CD4-positive, alpha-beta T cell treated with Interferon gamma for 1 hour (primary cell): ENCODE data around the gene ZDHHC7.
"Not testable (repeated sequence)": the region's sequence is repeated elsewhere in the genome, so short reads cannot be mapped to it uniquely, and the experiment has no call there.

Experiments used
- DNase-seq: peaks from one replicate; pipeline ENCODE4 v3.0.0-alpha.2; 2020

ZDHHC7 gene

DNA sequence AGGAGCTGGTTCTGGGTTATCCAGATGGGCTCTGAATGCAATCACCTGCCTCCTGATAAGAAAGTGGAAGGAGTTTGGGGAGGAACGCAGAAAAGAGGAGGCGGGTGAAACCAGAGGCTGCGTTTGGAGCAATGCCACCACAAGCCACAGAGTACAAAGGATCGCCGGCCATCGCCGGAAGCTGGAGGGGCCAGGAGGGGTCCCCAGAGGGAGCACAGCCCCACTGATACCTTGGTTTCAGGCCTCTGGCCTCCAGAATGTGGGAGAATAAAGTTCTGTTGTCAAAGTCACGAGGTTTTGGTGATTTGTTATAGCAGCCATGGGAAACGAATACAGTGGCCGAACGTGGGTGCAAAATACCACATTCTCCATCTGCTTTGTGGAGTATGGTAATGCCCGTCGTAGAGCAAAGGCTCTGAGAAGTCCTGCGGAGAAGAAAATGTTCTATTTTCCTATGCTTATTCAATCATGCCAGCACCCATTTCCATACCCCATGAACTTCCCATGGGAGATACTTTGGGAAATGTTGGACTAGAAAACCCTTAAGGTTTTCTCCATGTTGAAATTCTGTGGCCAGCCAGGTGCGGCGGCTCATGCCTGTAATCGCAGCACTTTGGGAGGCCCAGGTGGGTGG, 51.4 kb downstream of the ZDHHC7 start:
- no peak for DNase-seq

GRCh38 chr16:84959045-84959576, 52.2 kb downstream of the ZDHHC7 start:
- DNase-seq, result no peak

GRCh38 chr16:84957792-84958191, 53.5 kb downstream of the ZDHHC7 start:
- no peak for DNase-seq

DNA sequence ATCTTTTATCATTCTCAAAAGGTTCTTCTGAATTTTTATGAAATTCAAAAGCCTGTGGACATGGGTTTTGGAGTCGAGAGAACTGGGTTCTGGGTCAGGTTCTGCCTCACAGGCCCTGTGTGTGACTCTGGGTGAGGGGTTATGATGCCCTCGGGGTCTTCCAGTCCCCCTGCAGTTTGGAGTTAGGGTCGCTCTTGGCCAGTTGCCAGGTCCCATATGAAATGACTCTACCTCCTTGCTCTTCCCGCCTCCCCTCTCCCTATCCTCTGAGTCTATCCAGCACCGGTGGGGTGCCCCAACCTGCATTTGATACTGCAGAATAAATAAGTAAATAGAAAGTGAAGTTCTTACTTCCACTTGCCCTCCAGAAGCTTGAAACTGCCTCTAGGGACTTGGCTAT, 54.1 kb downstream of the ZDHHC7 start:
- DNase-seq, result no peak

GRCh38 chr16:84955427-84955826, 55.9 kb downstream of the ZDHHC7 start:
- no peak for DNase-seq

DNA sequence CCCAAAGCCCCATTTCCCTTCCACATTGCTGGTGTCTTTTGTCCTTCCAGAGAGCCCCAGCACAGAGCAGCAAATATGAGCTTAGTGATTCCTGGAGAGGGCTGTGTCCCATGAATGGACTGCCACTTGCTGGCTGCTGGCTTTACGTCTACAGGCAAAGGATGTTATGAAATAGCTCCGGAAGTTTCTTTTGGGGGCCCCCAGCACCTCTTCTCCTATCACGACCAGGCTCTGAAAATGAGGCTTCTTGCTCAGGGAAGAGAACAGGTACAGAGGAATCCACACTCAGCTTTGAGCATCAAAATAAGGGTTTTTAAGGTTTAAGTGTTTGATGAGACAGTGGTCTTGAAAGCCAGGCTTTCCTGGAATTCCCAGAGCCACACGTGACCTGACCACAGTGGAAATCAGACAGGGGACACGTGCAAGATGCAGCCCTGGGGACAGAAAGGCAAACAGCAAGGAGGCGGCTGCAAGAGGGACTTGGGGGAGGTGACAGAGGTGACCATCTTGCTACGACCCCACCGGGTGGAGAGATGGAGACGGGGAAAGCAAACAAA, 58.1 kb downstream of the ZDHHC7 start:
- DNase-seq, result no peak

- DNase-seq, result peak; percentile 64
Observed at GRCh38 chr16:84952335-84953189, 58.8 kb downstream of the ZDHHC7 start.

DNA sequence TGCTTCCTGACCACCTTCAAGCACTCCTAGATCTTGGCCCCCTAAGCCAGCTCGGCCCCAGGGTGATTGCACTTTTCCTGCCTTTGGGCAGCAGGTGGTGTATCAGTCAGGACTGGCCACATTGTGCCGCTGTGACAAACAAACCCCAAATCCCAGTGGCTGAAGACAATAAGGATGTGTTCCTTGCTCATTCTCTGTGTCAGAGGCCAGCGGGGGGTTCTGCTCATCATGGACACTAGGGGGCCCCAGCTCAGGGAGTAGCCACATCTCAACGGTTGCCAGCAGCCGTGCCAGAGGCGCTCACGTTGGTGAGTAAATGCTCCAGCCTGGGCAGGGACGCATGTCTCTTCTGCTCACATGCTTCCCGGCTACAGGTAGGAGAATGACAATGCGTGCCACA, 60.4 kb downstream of the ZDHHC7 start:
- no peak for DNase-seq

DNA sequence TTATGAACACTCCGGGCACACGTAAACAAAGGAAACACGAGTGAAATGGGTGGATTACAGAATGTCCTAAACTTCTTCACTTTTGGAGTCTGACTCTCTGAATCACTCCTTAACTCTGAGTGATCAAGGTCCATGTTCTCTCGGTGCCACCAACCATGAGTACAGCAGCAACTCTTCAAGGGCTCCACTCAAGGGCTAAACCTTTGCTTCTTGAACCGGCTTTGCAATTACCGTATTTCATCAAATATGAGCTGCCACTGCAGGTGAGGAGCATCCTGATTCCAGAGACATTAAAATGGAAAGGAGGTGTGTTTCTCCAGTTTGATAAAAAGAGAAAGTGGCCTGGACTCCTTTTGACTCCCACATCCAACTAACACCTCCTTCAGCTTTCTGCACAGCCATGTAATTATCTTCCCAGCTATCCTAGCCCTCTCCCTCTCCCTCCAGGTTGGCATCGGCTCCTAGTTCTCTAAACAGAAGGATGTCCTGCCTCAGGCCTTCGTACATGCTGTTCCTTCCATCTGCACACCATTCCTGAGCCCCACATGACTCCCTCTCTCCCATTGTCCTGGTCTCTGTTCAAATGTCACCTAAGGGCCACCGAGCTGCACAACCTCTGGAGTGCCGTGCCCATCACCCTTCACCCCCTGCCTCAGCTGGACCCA, 61.4 kb downstream of the ZDHHC7 start:
- no peak for DNase-seq

DNA sequence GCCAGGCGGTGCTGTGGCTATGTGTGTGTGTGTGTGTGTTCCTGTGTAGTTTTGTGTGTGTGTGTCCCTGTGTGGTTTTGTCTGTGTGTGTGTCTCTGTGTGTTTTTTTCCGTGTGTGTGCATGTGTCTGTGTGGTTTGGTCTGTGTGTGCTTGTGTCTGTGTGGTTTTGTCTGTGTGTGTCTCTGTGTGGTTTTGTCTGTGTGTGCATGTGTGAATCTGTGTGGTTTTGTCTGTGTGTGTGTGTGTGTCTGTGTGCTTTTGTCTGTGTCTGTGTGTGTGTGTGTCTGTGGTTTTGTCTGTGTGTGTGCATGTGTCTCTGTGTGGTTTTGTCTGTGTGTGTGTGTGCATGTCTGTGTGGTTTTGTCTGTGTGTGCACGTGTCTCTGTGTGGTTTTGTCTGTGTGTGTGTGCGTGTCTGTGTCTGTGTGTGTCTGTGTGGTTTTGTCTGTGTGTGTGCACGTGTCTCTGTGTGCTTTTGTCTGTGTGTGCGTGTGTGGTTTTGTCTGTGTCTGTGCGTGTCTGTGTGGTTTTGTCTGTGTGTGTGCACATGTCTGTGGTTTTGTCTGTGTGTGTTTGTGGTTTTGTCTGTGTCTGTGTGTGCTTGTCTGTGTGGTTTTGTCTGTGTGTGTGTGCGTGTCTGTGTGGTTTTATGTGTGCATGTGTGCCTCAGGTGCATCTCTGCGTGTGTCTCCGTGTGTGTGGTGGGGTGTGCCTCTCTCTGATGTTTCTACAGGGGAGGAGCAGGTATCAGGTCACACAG, 62.3 kb downstream of the ZDHHC7 start:
- no peak for DNase-seq

DNA sequence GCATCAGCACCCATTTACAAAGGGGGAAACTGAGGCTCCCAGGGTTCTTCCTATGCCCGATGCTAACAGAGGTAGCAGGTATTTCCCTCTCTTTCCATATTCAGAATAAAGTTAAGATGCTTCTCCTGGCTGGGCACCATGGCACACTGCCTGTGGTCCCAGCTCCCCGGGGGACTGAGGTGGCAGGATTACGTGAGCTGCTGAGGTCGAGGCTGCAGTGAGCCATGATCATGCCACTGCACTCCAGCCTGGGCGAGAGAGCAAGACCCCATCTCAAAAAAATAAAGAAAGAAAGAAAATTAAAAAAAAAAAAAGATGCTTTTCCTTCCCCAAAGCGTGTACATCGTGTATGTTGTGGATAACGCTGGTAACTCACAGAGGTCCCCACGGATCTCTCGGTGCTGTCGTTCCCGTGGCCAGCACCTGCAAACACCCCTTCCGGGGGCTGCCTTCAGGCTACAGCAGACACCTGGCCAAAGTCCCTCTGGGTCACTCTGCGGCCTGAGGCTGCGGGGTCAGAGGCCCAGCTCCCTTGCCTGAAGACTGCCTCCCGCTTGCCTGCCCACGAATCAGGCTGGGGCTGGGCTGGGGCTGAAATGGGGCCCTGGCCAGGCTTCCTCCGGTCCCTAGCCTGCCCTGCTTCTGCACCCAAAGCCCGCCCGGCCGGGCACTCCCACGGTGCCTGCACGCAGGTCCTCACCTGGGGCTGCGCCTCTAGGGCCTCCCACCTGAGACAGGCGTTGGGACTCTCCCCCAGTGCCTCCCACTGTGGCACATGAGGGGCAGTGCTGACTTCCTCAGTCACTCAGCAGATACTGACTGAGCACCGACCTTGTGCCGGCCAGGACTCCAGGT, 63.1 kb downstream of the ZDHHC7 start:
- DNase-seq, result no peak

DNA sequence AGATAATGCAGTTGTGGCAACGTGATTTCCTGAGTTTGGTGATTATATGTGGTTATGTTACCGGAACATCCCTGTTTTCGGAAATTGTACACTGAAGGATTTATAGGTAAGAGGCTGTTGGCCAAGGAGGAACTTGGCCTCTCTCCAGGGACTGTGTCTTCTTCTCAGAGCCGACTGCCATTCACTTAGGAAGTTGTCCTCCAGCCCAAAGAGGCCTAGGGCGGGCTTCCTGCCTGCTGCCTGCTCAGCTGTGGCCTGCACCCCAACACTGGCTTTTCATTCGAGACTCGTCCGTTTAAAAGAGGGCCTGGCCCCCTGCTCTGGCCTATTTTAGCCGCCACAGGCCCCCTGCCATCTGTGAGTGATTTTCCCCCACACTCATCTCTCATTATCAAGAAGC, 64.3 kb downstream of the ZDHHC7 start:
- DNase-seq, result no peak

DNA sequence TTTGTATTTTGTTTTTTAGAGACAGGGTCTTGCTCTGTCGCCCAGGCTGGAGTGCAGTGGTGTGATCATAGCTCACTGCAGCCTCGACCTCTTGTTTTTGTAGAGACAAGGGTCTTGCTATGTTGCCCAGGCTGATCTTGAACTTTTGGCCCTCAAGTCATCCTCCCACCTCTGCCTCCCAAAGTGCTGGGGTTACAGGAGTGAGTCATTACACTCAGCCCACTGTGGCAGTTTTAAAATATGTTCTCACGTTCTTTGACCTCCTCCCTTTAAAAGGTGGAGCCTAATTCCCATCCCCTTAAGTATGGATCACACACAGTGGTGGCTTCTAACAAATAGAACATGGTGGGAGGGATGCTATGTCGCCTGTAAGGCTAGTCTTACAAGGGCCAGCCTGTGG, 67.7 kb downstream of the ZDHHC7 start:
- DNase-seq, result no peak

DNA sequence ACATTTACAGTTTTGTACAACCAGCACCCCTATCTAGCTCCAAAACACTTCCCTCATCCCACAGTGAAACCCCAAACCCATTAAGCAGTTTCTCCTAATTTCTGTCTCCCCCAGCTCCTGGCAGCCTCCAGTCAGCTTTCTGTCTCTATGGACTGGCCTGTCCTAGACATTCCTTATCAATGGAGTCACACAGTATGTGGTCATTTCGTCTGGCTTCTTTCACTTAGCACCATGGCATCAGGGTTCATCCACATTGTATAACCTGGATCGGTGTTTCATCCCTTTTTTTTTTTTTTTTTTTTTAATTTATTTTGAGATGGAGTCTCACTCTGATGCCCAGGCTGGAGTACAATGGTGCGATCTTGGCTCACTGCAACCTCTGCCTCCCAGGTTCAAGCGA, 68.5 kb downstream of the ZDHHC7 start:
- DNase-seq, result no peak

DNA sequence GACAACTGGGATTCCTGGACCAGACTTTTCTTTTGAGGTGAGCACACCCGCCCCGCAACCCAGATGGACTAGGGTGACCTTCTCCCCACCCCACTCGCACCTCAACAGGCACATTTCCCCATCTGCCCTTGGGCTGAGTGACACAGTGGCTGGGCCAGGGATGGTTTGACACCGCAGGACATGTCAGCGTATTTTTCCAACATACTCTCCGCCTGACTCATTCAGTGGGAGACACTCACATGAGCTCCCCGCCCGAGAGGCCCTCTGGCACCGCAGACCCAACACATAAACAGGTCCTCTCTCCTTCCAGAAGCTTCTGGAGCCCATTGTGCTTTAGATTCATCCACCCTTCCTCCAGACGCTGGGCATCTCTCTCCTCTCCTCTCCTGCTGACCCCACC, 69.4 kb downstream of the ZDHHC7 start:
- no peak for DNase-seq

DNA sequence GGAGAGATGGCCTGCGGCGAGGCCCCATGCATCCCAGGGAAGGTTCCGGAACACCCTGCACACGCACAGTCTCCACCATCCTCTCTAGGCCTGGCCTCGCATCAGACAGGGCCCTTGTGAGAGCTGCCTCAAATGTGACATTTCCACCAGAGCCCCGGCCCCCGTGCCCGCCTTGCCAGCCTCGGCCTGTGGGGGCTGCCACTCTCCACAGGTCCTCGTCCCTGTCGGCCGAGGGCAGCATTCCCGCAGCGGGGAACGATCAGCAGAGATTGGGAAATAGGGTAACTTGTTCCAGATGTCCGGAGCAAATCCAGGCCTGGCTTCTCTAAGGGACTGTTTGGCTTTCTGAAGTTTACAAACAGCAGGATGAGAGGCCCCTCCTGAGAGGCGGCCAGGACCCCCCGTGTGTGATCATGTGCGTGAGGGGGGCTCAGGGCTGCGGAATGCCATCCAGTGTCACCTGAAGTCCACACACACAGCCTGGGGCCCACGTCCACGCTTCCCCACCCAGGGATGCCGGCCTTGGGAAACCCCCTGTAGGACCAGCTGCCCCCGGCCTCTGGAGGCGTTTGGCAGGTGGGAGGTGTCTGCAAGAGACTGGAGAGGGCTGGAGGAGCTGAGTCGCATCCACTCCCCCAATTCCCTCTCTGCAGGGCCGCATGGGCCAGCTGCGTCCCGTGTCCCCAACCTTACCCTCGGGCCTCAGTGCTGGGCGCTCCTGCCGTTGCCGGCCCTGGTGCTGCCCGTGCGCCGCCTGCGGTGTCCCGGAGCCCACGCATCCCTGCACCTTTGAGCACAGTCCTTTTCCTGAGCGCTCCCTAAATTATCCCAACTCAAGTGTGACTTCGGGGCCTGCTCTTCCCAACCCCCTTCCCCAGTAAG, 70.4 kb downstream of the ZDHHC7 start:
- DNase-seq, result no peak

DNA sequence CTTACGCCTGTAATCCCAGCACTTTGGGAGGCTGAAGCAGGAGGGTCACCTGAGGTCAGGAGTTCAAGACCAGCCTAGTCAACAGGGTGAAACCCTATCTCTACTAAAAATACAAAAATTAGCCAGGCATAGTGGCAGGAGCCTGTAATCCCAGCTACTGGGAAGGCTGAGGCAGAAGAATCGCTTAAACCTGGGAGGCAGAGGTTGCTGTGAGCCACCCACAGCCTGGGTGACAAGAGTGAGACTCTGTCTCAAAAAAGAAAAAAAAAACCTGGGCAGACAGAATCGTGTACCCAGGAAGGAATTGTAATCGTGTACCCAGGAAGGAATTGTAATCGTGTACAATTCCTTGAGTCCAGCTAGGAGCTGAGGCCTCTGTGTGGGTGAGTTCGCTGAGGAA, 72.7 kb downstream of the ZDHHC7 start:
- not testable (repeated sequence) for DNase-seq

GRCh38 chr16:84937196-84938005, 73.9 kb downstream of the ZDHHC7 start:
- DNase-seq, result no peak

DNA sequence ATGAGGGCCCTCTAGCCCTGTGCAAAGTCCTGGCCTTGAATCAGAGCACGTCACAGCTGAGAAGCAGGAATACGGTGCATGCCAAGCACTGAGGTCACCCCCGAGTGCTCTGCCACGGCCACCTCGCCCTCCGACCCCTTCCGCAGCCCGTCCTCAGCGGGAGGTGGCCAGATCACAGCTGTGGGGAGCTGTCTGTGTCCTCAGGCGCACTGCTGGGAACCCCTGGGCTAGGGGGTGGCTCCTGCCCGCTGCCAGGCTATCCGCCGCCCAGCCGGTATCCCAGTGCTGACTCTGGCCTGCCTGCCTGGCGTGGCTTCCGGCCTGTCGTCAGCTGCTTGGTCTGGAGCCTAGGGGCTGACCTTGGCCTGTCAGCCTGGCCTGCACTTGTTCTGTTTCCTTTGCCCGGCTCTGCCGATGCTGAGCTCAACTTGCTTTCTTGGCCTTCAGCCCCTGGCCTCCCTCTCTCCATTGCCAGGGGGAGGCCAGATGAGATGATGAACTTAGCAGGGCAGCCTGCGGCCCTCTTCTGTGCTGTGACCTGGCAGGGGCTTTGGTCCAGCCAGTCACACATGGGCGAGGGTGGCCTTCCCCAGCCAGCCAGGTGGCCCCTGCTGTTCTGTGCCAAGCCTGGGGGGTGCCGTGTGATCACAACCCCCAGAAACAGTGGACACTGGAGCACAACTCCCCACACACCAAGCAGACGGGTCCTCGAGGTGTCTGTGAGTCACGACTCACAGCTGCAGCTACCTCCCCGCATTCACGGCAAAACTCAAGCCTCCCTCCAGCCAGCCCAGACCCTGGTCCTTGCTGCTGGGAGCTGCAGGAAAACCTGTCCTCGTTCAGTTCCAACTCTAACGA, 77.3 kb downstream of the ZDHHC7 start:
- DNase-seq, result no peak
